H1 (cell line): ENCODE results near the gene MCHR2. TPM values are rescaled to one million over a fixed set of nuclear protein-coding genes. Genes with fewer than 3 reads are reported as not detected.

Experiments
- MAFK ChIP-seq: IDR thresholded peaks from 2 replicates; pipeline ENCODE4 v1.6.1; 2012; ENCODE audit warnings: low read depth, mild to moderate bottlenecking, improper control_type of control experiment, low read length
- NANOG ChIP-seq: IDR thresholded peaks from 2 replicates; pipeline ENCODE4 v1.6.1; 2011; ENCODE audit warnings: low read length, low read depth, mild to moderate bottlenecking, inconsistent platforms; ENCODE audit not compliant: insufficient read depth, poor library complexity, severe bottlenecking
- RAD21 ChIP-seq, 2 experiments: IDR thresholded peaks in 1 of 2; conservative IDR thresholded peaks in 1 of 2; 2 replicates each; pipeline ENCODE4 v1.6.1; 2011; ENCODE audit warnings: low read depth in 2 of 2, low read length in 2 of 2, improper control_type of control experiment in 1 of 2, inconsistent platforms in 1 of 2, mild to moderate bottlenecking in 1 of 2, moderate library complexity in 1 of 2
- SIN3A ChIP-seq, 2 experiments: IDR thresholded peaks in 1 of 2; conservative IDR thresholded peaks in 1 of 2; 2 replicates each; pipeline ENCODE4 v1.6.1; 2011 to 2012; ENCODE audit warnings: low read length in 2 of 2, improper control_type of control experiment in 1 of 2, low read depth in 1 of 2, mild to moderate bottlenecking in 1 of 2
- TEAD4 ChIP-seq: IDR thresholded peaks from 2 replicates; pipeline ENCODE4 v1.6.1; 2012; ENCODE audit warnings: low read depth, low read length, inconsistent platforms, mixed read lengths
- polyA plus RNA-seq, 7 experiments: library from polyadenylated mRNA; depleted of rRNA in 3 of 7; stranded (reverse) in 5 of 7; unstranded in 2 of 7; fragments of >200 nt in 5 of 7; fragments of 200-250 nt in 2 of 7; gene quantifications; 1 replicate in 5 of 7; 2 replicates in 1 of 7; 4 replicates in 1 of 7; pipeline versions ENCODE4 v1.2.1 to v1.2.3, GENCODE V29; 2011 to 2013; ENCODE audit warnings: missing spikeins in 2 of 7, mixed read lengths in 2 of 7
- total RNA-seq: library from RNA; stranded (reverse); fragmentation: NEBNext Ultra II Directional; extraction: Animal tissue kit (Norgen Biotek cat#: 25700); gene quantifications from 2 replicates; pipeline ENCODE4 v1.2.1, GENCODE V29; 2021

Gene MCHR2
- total and polyA plus RNA-seq, 2 of the 8 experiments (the other 6 are each of a cell fraction or from before 2014, with no cell fraction given): not detected

DNA sequence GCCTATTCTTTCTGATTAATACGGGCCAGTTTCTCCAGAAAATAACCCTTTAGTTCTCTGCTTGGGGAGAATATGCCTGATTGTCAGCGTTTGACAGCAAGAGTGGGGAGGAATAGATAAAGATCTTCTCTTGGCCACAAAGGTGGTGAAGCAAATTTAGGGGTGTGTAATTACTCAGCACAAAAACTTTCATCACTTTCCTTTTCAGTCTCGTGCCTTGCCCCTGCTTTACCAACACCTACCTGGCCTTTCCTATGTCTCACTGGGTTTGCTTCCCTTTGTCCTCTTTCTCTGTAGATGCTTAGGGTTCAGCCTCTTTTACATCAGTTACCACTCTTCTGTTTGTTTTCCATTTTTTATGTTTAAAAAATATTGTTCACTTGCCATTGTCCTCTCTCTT is 99.2 kb downstream of the MCHR2 start (continued):
- no peak for TF ChIP-seq MAFK
- no peak for TF ChIP-seq SIN3A (conservative IDR thresholded peaks at IDR 0.05 in 1 of 2, IDR thresholded peaks at IDR 0.05 in 1 of 2; ENCODE audit: low read depth in 1 of 2, low read length in 2 of 2)
- TF ChIP-seq TEAD4: no peak
- no peak for TF ChIP-seq RAD21 (IDR thresholded peaks at IDR 0.05 in 1 of 2, conservative IDR thresholded peaks at IDR 0.05 in 1 of 2; ENCODE audit: low read depth in 2 of 2, low read length in 2 of 2)
- no peak for TF ChIP-seq NANOG
